ENCODE data around the gene TRPC3. TPM values are rescaled to one million over a fixed set of nuclear protein-coding genes. Genes with fewer than 3 reads are reported as not detected.
A peak's percentile ranks its signal among the peaks of the same experiment; 100 is the strongest.

Gene TRPC3
- polyA plus RNA-seq (ENCODE audit: insufficient read length in 12 of 12) = 1 to 10 TPM in 4 of 12 donors, under 1 TPM in 6, not detected in 2; 0.41 to 2.1 (median 0.81) TPM
- long read RNA-seq, donor 1 = 0 reads
- long read RNA-seq, donor 2 = 0 reads
- long read RNA-seq, donor 3 = 0 reads
- long read RNA-seq, donor 4 = 0 reads
- long read RNA-seq, donor 5 = 0 reads
- long read RNA-seq, donor 6 = 0 reads
- long read RNA-seq, donor 7, partial matches to known transcripts = 0 of 1 reads
- long read RNA-seq, donor 7, other reads (novel, unspliced or antisense) = 0 of 1 reads
- long read RNA-seq, donor 8 = 0 reads
- long read RNA-seq, donor 9 = 0 reads
- long read RNA-seq, donor 10 = 0 reads
- long read RNA-seq, donor 11 = 0 reads

DNA sequence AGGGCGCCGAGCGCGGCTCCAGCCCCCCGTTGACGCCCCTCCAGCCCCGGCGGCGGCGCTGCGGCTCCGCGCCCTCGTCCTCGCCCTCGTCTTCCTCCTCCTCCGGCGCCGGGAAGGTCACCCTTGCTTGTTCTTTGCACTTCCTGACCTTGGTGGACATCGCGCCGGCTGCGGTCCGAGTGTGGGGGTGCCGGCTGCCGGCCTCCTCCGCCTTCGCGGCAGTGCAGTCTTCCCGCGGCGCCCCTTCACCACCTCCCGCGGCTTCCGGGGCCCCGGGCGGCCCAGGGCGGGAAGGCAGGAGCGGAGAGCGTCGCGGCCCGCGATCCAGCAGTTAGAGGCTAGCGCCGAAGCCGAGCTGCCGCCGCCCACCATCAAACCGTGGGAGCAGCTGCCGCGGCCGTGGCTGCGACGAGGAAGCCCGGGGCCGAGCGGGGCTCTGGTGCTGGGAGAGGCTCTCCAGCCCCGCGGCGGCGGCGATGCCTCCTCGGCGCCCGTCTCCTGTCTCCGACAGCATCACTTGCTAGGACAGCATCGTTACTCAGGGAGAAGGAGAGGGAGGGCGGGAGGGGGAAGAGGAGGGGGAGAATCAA, at the start of gene TRPC3:
TRPC3 (minus strand) TSS at position 540 of the 590 bp plus-strand sequence; CDS start at position 160, 380 bp downstream.
- peak; percentile 15 for DNase-seq

DNA sequence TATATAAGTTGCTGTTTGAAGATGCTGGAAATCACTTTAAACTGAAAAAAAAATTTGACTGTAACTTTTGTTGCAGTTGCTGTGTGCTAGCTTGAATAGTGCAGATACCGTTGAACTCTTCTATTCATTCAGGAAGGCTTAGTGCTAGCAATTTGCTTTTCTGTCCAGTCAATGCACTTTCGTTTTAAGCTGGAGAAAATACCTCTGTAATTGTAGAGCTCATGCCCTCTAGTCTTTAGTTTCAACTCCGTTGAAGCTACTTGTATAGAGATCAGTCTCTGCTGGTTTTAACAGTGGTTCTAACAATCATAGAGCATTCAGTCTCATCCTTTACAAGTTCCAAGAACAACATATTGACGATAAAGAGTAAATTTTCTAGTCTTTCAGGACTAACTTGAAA, 49.0 kb upstream of the TRPC3 start:
- no peak for DNase-seq

DNA sequence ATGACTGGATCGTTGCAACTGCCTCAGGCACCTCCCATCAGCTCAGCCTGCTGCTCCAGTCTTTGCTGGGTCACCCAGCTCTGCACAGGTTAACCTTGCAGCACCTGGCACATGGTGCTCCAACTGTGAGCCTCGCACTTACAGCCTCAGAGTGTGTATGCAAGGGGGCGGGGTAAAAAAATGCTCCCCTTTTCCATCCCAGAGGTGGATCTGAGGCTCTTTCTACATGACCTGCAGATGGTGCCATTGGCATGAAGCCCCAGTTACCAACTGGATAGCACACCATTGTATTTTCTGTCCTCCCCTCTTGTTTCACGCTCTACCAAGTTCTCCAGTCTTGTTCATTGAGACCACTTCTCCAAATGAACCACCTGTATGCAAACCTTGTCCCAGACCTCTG, 46.2 kb upstream of the TRPC3 start:
- DNase-seq = no peak

DNA sequence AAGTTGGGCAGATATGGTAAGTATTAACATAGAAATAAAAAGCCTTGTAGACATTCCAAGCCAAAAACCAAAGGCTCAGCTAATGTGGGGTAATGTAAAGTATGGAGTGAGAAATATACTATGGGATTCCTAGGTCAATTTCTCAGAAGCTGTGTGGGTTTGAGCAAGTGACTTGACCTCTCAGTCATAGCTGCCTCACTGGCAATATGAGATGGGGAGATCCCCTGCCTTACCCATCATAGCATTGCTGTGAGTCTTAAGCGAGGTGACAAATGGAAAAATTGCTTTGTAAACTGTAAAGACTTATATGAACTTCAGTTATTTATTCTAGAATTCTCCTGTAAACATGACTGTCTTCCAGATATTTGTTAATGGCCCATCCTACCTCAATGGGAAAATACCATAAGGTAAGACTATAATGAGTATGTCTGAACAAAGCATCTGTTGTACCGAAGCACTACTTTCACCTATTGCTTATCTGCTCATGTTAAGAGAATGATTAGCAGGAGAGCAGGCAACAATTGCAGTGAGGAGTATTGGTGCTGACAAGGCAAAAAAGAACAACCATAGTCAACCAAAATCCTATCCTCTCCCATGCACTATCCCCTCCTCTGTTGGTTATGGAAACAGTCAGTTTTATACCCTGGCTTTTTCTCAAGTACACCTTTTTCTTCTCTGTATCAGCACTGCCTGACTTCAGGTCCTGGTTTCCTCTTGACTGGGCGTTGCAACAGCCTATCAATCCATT, 44.1 kb upstream of the TRPC3 start:
- DNase-seq = no peak

DNA sequence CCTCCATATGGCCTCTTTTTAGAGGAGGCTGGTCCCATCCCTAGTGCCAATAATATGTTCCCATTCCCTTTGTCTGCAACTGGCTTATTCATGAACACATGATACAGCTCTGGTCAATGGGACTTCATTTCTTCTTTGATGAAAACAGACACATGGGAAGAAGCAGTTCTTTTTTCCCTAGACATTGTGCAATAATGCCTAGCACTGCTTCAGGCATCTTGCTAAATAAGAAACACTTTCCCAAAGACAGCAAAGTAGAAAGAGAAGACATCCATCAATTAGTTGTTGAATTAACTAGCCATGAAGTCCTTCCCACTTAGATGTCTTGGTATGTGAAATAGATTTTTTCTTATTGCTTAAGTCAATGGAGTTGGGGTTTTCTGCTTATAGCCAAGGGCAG, 40.1 kb upstream of the TRPC3 start:
- DNase-seq = no peak

DNA sequence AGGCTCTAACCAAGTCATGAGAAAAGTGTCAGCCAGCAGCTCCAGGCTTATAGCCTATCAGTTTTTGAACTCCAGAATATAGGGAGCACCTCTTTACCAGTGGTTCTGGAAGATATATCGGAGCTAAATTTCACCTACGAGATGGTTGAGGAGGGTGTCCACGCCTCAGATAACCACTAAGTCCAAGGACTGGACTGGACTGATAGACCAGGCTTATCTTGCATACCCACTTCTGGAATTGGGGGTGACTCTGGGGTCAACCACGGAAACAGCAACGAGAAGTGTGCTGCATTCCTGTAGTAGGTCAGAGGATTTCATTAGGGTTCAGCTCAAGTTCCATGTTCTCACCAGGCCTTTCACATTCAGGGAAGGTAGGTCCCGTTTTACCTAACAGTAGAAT, 38.6 kb upstream of the TRPC3 start:
- no peak for DNase-seq

DNA sequence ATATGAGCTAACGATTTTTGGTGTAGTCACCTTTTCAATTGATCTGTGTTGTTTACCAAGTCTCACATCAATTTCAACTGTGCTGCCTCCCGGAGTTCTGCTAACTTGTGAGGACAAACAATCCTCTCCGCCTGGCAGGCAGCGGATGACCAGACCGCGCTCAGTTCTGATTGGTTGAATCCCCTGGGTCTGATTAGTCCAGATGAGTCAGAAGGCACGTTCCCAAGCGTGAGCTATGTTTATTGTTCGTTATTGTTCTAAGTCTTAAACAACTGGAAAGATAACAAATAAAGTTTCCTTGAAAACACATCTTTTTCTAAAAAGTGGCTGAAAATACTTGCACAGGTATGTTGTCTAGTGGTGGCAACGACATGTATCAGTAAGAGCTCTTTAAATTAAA, 37.9 kb upstream of the TRPC3 start:
- DNase-seq = no peak

DNA sequence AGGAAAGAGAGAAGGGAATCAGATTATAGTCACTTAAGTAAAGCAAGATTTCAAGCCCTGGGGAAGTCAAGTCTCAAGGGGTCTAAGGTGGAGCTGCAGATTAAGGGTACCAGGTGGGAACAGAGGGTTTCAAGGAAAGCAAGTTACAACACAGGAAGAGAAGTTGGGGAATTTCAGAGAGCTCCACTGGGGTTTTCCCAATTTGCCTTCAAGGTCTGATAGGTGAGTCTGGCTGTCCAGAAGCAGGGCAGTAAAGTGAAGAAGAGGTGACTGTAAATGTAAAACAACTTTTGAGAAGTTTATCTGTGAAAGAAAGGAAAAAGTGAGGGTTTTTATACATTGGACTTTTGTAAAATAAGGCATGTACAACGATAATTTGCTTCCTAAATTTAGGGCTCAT, 37.1 kb upstream of the TRPC3 start:
- no peak for DNase-seq

DNA sequence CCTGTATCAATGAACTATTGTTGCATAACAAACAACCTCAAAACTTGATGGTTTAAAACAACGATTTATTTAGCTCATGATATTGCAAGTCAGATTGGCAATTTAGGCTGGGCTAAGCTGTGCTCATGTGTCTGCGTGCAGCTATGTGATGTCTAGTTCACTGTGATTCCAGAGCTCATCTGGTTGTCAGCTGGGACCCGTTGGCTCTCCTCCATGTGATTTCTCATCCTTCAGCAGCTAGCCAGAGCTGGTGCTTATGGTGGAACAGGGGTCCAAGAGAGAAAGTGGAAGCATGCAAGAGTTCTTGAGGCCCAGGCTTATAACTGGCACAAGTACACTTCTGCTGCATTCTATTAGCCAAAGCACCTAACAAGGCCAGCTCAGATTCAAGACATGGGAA, 28.8 kb upstream of the TRPC3 start:
- peak; percentile 10 for DNase-seq

DNA sequence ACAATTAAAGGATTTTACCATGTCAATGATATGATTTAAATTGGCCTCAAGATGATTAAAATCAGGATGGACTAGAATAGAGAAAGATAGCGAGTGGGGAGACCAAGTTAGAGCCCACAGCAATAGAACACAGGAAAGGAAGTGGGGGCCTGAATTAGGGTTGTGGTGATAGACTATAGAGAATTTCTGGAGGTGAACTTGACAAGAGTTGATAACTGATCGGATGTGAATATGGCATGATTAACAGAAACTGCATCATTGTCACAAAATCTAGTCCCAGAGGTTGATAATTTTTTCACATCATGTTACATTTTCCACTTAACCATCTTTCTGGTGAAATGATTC, 26.3 kb upstream of the TRPC3 start:
- no peak for DNase-seq

DNA sequence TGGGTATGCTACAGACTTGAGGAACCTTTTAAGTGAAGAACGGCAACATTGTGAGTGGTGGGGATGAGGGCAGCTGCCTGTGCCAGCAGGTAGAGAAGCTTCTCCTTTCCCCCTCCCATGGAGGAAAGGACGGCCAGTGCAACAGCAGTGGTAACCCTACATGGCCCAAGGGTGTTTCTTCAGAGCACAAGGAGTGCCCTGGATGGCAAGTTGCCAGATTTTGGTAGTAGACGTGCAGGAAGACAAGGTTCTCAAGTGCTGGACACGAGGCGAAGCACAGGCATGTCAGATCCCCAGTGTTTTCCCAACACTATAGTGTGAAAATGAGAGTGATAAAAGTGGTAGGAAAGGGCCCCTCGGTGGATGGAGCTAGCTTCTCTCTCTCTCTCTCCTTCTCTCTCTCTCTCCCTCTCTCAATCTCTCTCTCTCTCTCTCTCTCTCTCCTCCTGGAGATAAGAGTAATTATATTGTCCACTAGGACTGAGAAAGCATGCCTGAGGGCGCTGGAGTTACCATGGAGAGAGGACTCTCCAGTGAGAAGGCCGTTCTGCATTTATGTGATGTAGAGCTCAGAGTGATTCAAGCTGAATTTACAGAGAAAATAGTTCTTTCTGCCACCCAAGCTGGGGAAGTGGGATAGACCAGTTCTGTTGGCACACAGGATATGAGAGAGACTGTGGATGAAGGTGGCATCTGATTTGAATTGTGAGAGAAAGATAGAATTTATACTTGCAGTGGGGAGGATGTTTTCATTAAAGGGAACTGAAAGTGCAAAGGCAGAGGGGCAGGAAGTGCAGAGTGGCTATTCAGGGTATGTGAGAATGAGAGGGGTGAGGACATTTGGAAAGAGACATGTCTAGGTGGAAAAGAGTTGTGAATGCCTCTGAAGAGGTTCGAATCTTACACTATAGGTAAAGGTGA, 25.7 kb upstream of the TRPC3 start:
- no peak for DNase-seq

DNA sequence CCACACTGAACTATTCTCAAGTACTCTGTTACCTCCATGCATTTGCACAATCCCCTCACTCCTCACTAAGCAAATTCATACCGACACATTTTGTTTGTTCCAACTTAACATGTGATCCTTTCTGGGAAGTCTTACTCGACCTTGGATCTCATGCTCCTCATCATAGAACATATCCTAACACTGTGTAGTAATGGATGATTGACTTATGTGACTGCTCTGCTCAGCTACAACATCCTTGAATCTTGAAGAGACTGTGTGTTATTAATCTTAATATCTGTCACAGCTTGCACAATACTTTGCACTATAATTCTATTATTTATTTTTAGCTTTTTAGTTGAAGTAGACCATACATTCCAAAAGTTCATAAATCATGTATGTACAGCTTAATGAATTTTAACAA, 23.9 kb upstream of the TRPC3 start:
- DNase-seq = no peak

DNA sequence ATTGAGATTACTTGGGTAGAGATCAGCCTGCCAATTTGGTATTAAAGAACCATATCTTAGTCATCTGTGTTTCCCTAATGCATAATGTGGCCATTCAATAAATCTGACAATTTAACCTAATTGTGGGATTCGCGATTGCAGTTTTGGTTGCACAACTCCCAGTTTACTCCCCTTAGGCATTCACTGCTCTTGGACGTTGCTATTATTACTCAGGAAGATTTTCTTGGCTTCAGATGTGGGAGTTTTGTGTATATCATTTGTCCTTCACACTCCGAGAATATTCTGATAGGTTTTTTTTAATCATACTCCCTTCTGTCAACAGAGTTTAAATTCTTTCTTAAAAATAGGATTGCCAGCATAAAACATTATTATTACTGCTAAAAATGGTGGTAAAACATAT, 22.0 kb upstream of the TRPC3 start:
- DNase-seq = no peak

DNA sequence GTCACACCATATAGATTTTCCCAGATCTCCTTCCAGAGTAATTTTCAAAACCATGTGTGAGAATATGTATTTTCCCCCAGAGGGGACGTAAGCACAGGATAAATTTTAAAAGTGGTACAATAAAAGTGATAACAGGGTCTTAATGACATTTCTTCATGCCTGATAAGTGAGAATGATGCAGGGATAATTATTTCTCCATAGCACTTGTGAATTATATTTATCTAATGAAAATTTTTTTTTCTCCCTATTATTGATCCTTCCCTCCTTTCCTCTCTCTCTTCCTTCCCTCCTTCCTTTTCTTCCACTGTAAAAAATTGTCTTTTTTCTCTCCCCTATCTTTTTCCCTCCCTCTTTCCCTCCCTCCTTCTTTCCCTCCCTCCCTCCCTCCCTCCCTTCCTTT, 17.0 kb upstream of the TRPC3 start:
- no peak for DNase-seq

DNA sequence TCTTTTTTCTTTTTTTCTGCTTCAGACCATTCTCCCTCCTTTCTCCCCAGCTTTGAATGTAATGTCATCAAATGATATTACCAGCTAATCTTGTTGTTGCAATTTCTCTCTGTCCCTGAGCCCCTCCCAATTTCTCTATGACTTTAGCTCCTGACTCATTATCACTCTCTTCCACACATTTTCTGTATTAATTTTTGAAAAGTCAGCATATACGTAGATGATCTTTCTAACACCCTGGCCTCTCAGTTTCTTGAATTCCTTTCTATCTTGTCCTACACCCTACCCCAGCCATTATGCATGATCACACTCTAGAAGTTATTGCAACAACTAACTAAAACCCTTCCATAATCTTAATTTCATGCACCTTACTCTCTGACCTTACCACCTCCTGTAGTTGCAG, 13.1 kb upstream of the TRPC3 start:
- DNase-seq = no peak

DNA sequence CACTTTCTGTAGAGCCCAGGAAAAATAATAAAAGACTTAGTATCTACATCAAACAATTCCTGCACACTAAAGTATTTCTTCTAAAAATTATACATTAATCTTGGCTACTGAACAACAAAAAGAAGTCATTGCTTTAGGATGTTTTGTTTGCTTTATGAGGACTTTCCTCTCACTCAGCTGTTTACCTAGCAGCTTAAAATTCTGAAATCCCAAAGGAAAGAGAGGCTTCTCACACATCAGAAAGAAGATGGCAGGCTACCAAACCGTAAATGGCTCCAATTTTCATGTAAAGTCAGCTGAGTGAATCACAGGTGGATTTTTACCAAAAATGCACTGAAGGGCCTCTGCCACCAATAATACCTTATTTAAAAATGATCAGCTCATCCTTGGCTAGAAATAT, 9.0 kb upstream of the TRPC3 start:
- no peak for DNase-seq

DNA sequence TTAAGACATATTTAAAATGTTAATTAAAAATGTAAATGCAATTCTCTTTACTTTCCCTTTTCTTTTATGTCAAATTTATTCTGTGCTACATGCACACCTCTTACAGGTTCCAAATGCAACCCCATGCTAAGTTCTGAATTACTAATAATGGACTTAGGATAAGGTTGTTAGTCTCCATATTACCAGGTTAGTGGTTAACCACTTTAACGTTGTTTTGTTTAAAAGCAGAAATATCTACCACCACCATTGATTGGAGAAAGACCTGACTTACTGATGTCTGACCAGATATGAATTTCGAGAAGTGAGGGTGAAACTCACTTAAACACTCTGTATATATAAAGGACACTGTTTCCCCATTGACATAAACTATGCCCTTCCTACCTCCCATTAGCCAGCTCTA, 6.9 kb upstream of the TRPC3 start:
- DNase-seq = no peak

DNA sequence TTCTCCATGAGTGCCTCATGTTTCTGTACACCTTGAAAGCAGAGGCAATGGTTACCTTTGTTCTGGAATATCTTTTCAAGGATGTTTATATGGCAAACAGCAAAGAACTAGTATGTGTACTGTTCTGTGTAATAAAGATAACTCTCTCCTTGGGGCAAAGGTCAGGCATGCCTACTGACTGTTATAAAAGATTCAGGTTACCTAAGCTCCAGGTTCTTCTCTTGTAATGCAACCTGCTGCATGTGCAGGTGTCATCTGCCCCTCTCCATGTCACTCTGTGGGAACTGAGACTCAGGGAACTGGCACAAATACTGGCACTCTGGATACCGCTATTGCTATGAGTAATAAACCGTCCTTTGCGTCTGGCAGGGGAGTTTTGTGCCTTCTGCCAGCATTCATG, 5.4 kb upstream of the TRPC3 start:
- DNase-seq = no peak

DNA sequence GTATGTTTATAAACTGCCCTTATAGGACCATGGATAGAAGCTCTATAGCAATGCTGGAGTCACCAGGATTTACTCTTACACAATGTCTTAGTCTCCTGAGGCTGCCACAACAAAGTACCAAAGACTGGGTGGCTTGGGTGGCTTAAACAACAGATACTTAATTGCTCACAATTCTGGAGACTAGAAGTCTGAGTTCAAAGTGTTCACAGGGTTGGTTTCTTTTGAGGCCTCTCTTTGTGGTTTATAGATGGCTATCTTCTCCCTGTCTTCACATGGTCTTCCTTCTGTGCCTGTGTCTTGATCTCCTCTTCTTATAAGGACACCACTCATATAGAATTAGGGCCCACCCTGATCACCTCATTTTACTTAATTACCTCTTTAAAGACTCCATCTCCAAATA, 2.0 kb upstream of the TRPC3 start:
- DNase-seq = no peak

DNA sequence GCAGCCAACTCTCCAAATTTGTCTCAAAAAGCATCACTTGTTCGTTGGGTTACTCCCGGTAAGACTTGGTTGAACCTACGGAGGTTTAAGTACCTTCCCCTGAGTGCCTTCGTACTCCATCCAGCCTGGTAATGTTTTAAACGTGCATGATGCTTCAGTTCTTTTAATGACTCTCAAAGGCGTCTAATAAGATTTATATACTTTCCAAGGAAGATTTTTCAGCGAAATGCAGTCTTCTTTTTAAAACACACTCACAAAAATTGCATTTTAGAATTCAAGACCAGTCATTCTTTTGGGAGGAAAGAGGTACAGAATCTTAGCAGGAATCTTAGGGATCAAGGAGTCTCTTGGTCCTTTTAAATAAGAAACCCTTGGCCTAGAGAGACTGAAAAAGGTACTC, 430 bp upstream of the TRPC3 start:
- DNase-seq = no peak

DNA sequence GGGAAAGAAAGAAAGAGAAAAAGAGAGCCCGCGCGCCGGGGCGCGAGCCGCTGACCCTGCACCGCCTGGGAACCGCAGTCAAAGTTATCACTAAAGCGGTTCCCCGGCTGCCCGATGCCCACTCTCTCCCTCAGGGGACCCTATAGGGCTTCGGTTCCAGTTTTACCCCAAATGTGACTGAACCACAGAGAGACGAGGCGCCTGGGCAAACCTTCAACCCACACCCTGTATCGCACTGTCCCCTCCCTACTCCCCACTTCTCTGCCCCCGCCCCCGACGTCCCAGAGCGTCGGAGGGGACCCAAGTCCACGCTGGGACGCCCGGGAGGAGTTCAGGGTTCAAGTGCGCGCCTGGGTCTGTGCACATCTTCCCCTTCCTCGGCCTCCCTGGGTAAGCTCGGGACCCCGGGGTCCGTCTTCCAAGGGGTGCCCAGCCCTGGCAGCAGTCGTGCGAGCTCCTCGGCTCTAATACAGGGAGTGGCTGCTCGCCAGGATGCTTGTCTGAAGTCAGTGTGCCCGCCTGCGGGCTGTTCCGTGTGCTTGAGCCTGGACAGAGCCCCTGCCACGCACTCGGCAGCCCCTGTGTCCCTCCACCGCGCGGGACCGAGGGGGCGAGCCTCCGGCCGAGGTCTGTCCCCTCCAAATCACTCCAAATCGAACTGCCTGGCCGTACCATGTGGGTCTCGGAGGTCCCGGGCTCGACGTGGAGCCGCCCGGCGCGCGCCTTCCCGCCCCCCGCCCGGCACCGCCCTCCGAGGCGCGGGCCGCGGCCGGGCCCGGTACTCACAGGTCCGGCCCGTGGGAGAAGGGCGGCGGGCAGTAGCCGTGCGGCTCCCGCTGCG, 960 bp downstream of the TRPC3 start:
- DNase-seq = peak; percentile 16
